Activated CD8-positive, alpha-beta memory T cell treated with anti-CD3 and anti-CD28 coated beads for 24 hours (primary cell): ENCODE measurements around the gene AMPD3.
A peak's percentile ranks its signal among the peaks of the same experiment; 100 is the strongest.

Experiments
- DNase-seq: peaks from one replicate; pipeline ENCODE4 v3.0.0-alpha.2; 2020

AMPD3 gene

DNA sequence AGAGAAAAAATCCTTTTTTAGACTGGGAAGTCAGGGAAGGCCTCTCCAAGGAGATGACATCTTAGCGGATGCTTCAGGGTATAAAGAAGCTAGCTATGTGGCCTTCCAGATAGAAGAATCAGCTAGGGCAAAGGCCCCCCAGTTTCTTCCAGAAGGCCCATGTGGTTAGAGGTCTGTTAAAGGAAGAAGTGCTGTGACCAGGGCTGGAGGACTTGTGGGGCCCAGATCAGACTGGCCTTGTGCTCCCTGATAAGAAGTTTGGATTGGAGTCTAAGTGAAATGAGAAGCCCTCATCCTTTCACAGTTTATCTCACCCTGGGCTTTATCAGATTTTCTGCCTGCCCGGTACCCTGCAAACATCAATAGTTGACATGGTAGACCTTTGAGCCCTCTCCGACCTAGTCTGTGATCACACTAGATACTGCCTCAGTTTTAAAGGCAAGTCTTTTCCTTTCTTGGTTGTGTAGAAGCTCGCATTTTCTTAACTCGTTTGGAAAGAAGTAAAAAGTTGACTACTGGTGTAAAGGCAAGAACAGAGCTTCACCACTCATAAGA lies 7.8 kb downstream of the AMPD3 start:
- DNase-seq = no peak

DNA sequence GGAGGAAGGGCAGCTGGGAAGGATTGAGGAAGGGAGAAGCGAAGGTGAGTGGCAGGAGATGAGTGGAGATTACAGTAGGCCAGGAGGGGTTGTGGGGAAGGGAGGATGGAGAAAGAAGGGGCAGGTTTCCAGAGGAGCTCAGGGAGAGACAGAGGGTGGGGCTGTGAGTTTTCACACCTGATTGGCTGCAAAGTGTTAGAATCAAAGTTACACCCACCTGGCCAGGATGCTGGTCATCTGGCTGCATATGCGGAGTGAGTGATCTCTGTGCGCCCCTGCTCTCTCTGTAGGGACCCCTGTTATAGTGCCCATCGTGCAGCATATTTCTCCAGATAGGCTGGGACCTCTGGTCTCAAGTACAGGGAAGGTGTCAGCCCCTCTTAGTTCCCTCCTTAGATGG lies 18.3 kb downstream of the AMPD3 start:
- no peak for DNase-seq

DNA sequence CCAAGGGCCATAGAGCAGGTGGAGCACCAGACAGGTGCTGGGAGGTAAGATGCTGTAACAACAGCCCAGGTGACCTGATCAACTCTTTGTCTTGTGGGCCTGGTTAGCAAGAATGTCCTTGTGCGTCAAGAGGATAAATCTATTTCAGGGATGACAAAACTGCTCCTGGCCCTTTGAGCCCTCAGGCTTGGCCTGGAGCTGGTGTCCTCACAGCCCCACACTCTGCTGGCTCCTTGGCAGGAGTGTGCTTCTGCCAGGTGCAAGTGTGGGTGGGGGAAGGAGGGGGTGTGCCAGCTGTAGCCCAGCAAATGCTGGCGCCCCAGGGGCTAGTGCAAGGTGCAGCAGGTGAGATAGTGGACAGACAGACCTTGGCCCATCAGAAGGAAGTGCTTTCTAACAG lies 19.5 kb downstream of the AMPD3 start:
- no peak for DNase-seq

DNA sequence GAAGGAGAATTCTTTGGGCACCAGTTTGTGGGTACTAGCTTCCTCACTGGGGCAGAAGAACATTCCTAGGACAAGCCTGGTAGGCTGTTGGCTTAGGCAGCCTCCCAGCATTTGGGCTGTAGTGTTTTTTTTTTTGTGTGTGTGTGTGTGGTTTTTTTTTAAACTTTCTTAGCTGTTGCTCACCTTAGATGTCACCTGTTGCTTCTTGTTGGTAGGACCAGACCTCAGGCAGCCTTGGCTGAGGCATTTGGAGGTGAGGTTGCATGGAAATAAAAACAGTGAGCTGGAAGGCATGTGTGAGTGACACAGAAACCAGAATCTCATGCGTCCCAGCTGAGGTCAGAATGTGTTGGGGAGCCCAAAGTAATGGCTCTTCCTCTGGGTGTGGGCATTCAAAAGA lies 21.3 kb downstream of the AMPD3 start:
- no peak for DNase-seq

DNA sequence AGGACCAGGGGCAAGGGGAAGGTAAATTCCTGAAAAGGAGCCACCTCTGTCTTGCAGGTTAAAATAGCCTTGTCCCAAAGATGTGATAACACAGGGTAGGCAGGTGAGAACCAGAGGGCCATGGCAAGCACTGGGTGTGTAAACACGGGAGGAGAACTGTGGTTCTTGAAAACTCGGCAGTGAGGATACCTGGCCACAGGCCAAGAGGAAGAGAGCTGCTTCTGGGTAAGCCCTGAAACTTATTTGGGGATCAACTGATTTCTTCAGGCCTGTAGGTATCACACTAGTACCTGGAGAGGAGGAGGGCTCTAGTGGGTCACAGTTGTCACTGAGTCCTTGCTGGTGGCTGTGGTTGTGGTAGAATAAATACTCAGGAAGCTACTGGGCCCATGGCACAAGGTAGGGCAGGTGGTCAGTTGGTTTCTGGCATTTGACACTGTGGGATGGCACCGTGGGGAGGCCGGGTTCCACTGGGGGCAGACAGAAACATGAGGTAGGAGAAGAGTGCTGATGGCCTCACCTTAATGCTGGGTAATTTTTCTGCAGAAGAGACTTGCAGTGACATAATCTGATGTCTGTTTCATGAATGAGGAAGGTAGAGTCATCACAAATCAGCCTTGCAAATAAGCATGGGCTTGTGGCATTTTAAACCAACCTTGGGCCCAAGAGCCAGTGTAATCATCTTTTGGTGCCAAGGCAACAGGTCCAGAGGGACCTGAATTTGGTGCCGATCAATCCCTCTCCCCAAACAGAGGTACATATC lies 22.0 kb downstream of the AMPD3 start:
- DNase-seq = no peak

DNA sequence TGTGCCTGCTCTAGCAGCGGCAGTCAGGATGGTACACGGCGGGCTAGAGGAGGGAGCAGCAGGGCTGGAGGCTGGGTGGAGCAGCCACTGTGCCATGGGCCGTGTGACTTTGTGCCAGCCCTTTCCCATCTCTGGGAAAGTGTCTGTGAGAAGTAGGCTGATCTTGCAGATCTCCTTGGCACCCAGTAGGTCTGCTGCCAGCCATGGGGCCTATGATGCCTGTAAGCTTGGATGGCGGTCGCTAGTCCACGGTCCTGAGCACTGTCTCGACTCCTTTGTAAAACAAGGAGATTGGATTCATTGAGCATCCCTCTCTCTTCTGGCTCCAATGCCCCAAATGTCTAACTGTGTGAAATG lies 22.6 kb downstream of the AMPD3 start:
- no peak for DNase-seq

DNA sequence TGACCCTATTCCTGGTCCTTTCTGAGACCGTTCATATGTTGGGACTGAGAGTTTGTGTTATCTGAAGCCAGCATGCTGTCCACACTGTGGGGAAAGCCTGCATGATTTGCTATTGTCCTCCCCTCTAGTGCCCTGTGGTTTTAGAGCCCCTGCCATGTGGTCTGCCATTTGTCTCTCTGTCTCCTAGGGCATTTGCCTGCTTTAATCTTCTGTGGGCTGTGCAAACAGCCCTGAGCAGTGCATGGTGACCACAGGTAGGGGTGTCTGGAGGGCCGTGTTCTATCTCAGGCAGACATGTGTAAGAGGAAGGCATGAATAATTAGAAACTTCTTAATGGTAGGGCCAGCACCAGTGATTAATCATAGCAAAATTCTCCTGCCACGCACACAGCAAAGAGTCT lies 23.0 kb downstream of the AMPD3 start:
- no peak for DNase-seq

DNA sequence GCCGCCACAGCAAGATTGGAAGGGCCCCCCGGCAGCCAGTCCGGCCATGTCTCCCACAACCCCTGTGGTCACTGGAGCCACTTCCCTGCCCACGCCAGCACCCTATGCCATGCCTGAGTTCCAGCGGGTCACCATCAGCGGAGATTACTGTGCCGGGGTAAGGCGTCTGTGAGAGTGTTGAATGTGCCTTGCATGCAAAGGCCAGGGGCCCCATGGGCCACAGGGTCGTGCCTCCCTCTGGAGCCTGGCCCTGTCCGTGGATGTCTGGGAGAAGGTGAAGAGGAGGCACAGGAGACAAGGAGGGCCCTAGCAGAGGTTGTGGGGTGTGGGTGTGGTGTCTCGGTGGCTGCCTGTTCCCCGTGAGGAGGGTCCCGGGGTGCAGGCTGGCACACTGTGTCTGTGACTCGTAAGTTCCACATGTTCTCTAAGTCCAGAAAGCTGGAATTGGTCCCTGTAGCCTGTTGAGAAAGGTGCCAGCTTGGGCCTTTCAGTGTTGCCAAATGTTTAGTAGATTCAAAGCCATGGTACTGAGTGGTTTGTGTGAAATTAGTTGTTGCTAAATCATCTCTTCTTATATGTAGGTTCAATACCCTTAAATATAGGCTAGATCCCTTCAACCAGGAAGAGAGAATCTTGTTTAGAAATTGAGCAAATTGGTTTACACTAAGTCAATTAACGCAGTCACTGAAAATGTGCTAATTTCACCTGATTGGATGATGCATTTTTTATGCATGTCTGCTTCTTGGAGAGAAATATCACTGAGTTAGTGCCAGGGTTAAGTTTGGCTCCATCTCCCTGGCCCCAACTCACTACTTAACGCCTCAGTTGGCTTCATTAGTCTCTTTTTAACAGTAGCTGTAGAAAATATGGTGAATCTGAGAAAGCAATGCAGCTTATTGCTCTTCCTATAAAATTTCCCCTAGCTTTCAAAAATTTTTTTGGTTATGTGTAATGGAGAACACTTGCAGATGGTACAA lies 23.8 kb downstream of the AMPD3 start:
- DNase-seq = no peak

DNA sequence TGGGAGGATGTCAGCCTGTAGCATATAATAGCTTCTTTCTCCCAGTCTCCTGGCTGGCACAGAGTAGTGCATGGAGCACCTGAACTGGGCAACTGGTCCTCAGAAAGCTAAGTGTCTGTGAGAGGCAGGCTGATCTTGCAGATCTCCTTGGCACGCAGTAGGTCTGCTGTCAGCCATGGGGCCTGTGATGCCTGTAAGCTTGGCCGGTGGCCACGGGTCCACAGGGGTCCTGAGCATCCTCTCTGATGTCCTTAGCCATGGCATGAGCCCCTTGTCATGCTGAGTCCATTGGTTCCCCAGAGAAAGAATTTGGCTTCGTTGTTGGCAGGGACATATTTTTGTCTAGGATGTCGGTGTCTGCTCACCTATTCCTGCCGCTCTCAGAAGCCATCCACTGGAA lies 25.0 kb downstream of the AMPD3 start:
- DNase-seq = no peak

DNA sequence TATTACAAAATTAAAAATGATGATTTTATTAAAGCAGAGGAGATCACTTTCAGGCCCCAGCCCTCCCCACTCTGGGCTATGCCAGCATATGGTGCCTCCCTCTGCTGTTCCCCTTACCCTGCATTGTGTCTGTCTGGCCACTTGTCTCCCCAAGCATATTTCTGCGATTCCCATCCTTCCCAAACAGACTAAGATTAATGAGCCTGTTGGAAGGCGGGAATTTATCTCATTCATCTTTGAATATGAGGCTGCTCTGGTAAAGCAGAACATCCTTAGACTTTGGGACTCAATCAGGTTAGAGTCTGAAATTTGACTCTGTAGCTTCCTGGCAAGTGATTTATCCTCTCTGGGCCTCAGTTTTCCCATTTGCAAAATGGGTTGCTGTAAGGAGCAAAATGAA lies 25.7 kb downstream of the AMPD3 start:
- no peak for DNase-seq

DNA sequence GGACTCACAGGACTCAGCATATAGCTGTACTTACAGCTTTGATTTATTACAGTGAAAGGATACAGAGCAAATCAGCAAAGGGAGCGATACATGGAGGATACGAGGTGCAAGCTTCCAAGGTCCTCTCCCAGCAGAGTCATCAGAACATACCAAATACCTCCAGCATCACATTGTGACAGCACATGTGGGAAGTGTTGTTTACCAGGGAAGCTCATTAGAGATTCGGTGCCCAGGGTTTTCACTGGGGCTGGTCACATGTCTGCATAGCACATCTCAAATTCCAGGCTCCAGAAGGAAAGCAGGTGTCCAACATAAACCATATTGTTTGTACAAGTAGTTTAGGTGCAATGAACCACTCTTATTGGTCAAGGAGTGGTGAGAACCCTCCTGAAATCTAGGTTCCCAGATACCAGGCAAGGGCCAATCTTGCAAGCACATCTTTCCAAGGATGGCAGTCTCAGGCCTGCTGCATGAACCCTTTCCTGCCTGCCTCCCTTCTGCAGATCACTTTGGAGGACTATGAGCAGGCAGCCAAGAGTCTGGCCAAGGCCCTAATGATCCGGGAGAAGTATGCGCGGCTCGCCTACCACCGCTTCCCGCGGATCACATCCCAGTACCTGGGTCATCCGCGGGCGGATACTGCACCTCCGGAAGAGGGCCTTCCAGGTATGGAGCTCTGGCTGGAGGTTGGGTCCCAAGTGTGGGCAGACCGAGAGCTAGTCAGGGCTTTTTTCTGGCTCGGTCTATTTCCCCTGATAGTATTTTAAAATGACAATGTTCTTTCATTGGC lies 26.7 kb downstream of the AMPD3 start:
- no peak for DNase-seq

DNA sequence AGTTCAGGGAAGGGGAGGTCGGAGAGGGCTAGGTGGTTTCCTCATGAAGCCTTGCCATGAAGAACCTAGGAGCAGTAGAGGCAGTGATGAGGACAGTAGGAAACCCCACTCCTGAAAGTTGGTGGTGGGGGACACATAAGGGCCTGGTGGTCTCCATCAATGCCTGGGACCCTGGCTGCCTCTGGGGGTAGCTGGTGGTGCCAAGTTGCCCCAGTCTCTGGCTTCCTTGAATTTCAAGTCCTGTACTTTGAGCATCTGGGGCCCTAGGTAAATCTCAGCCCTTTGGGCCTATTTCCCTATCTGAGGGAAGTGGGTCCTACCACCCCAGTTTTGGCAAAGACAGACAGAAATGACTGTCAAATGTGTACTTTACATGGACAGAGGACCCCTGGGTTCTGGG lies 28.1 kb downstream of the AMPD3 start:
- no peak for DNase-seq

DNA sequence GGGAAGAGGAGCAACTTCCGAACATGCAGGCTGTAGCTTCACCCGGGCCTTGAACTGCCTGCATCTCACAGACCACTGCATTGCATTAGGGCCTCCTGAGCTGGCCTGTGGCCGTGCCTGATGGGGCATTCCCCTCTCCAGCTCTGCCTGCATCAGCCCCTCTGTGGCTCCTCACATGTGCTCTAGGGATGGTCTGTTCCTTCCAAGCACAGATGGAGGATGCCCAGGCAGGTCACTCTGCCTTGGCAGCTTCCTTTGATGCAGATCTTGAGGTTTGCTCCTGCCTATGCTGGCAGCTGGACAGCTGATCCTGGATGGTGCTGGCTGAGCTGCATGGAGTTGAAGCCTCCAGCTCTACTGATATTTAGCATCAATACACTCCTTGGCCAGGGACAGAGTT lies 28.5 kb downstream of the AMPD3 start:
- no peak for DNase-seq

DNA sequence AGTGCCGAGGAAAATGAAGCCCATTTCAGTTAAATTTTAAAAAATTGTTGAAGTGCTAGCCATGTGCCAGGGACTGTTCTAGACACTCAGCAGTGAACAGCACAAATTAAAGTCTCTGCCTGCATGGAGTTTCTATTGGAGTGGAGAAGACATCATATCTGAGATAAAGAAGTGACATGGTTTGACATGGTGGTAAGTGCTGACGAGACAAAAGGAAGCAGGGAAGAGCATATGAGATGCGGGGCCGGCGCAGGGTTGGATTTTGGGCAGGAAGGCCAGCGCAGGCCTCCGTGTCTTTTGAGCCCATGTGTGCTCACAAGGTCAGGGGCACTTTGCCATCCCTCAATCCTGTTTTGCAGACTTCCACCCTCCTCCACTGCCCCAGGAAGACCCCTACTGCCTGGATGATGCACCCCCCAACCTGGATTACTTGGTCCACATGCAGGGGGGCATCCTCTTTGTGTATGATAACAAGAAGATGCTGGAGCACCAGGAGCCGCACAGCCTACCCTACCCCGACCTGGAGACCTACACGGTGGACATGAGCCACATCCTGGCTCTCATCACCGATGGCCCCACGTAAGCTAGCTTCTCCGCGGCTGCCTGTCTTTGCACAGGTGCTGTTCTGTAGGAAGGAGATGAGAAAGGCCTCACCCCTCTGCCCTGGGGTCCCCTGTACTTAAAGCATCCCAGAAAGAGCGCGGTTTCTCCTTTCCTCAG lies 29.6 kb downstream of the AMPD3 start:
- no peak for DNase-seq

DNA sequence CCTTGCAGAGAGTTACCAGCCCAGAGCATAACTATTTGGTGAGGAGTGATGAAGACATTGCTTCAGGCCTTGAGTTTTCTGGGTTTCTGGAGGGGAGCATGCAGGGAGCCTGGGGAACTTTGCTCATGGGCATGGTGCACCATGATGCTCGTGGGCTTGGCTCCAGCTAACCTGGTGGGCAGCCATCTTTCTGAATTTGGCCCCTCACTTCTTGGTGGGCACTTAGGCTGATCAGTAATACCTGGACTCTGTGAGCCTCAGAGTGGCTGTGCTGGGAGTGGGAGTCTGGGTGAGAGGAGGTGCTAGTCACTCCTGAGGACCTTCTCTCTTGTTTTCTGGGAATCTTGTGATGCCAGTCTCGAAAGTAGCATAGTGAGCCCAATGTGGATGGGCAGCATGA lies 30.6 kb downstream of the AMPD3 start:
- peak; percentile 7 for DNase-seq

DNA sequence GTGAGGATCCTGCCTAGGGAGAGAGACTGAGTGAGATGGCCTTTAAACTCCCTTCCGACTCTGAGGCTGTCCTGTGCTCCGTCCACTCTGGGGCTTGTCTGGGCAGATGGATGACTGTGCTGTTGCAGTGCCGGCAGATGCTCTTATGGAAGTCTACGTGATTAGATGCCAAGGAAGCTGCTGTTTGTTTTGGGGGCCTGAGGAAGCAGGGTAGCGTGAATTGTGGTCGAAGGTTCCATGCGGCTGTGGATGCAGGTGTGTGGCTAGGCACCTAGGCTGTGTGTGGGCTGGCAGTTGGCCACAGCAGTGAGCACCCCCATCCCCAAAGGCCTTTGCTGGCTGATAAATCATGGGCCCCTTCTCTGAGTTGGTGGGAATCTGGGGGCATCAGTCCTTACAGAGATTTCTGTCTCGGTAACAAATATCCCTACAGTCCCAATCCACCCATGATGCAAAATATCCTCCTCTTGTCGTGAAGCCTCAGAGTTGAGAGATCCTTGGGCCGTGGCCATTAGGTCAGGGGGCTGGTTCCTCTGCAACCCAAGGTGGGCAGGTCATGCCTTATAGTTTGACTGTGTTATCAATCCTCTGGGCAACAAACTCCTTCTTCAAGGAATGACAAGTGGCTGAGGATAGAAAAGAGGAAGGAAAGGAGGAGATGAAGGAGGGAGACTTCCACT lies 31.2 kb downstream of the AMPD3 start:
- peak; percentile 50 for DNase-seq

DNA sequence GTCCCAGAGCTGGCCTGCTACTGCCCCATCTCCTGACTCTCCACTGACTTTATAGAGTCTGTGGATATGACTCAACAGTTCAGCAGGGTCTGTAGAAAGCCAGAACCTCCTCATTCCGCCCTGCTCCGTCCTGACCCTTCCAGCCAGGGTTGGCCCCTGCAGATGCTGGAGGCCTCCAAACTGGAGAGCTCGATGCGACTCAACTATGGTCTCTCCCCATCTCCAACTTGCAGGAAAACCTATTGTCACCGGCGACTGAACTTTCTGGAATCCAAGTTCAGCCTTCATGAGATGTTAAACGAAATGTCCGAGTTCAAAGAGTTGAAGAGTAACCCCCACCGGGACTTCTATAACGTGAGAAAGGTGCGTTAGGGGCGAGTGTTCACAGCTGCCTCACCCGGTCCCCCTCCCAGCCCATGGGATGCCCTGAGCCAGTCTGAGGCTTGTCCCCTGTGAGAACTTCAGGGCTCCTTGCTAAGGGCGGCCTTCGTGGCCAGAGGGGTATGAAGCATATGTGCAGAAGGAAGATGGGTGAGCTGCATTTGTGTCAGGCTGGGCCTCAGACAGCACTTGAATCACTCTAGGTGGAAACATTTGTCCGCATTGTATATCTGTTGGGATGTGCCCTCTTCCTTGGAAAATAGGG lies 32.1 kb downstream of the AMPD3 start:
- DNase-seq = peak; percentile 44

DNA sequence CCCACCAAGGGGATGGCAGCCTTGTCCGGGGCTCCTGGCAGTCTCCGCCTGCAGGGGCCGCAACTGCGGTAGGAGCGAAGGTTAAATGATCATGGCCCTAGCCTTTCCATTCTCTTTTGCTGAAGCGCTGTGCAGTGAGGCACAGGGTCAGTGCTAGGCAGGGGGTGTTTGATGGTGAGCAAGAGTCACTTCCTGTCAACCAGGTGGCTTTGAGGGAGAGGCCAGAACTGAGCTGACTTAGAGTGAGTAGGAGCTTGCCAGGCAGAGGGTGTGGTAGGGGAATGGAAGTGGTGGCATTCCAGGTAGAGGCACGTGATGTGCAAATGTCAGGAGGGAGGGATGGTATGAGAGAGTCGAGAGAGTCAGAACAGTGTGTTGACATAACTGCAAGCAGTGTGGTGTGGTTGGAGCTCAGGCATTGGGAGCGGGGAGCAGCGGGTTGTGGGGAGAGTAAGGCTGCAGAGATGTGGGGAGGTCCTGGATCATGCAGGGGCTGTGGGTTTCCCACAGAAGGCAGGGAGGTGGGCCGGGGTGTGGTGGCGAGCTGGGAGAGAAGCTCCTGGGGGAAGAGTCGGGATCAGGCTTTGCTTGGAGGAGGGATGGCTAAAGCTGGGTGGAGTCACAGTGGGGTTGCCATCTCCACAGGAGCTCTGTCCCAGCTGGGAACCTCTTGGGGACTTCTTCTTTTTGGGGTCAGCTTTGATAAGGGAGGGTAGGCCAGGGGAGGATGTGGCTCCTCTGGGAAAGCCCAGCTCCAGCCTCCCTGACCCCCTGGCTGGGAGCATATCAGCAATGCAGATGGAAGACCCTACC lies 33.3 kb downstream of the AMPD3 start:
- peak; percentile 43 for DNase-seq

DNA sequence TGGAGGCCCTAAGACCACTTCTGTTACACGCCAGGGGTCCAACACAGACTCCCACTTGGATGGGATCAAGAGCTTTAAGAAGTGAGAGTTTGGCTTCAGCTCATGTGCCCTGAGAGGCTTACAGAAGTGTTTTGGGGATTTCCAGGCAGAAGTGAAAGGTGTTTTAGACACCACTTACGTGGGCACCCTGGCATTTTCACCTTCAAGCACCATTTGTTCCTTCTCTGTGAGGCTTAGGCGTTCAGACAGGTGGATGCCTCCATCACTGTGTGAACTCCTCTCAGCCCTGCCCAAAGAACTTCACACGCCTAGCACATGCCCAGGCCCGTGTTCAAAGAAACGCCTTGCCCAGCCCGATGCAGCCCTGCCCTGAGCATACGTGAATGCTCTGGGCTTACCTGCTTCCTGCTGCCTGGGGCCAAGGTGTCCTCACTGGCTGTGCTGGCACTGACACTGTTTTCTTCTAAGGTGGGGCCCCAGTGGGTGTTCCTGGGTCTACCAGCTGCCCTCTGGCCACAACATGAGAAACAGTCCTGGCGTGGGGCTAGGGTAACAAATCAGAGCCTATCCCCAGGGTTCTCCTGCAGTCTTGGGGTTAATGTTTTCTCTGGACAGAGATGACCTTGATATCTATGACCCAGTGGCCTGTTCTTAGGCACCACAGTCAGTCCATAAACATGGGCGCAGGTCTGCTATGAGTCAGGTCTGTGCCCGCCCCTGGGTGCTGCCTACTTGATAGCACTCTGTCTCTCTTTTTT lies 34.0 kb downstream of the AMPD3 start:
- peak; percentile 54 for DNase-seq

DNA sequence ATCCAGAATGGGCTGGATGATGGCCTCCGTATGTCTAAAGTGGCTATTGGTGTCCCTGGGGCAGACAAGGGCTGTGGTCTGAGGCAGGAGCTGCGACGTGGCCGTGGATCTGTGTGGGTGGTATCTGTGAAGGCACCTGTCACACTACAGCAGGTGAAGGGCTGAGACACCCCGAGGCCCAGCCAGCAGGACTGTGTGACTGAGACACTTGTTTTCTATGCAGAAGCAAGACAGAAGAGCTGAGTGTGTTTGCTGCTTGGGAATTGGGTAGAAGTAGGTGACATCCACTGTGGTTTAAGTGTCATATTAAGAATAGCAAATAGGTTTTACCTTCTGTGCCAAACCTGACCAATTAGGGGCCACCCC lies 35.0 kb downstream of the AMPD3 start:
- peak; percentile 48 for DNase-seq
